Neuronal stem cell (in vitro differentiated cells): Measurements from ENCODE around the gene OR2A5. TPM values are rescaled to one million over a fixed set of nuclear protein-coding genes. Genes with fewer than 3 reads are reported as not detected.

Experiments
- DNase-seq: peaks from one replicate; pipeline ENCODE4 v3.0.0-alpha.2; 2013; ENCODE audit warnings: low spot score
- H2AFZ ChIP-seq: one replicate; pipeline ENCODE4 v1.6.1; 2013; ENCODE audit warnings: mild to moderate bottlenecking, low read length, inconsistent platforms
- H2AK5ac ChIP-seq: 2 replicates; pipeline ENCODE4 v1.6.1; 2013; ENCODE audit warnings: low read depth, mild to moderate bottlenecking, inconsistent platforms, low read length, moderate library complexity, mixed read lengths
- H2BK120ac ChIP-seq: 2 replicates; pipeline ENCODE4 v1.6.1; 2013; ENCODE audit warnings: low read depth, mild to moderate bottlenecking, inconsistent platforms, low read length, moderate library complexity, mixed read lengths
- H2BK12ac ChIP-seq: one replicate; pipeline ENCODE4 v1.6.1; 2013; ENCODE audit warnings: low read length, inconsistent platforms
- H2BK15ac ChIP-seq: 2 replicates; pipeline ENCODE4 v1.6.1; 2013; ENCODE audit warnings: mild to moderate bottlenecking, low read length, inconsistent platforms, mixed read lengths
- H2BK5ac ChIP-seq: one replicate; pipeline ENCODE4 v1.6.1; 2013; ENCODE audit warnings: inconsistent platforms, mild to moderate bottlenecking, low read length, moderate library complexity
- H3K14ac ChIP-seq: one replicate; pipeline ENCODE4 v1.6.1; 2013; ENCODE audit warnings: low read length, inconsistent platforms
- H3K18ac ChIP-seq: 2 replicates; pipeline ENCODE4 v1.6.1; 2013; ENCODE audit warnings: low read length, inconsistent platforms
- H3K23ac ChIP-seq: 2 replicates; pipeline ENCODE4 v1.6.1; 2013; ENCODE audit warnings: low read depth, mild to moderate bottlenecking, mixed read lengths, low read length, inconsistent platforms; ENCODE audit not compliant: poor library complexity
- H3K27ac ChIP-seq: replicated peaks from 3 replicates; pipeline ENCODE4 v1.5.1; 2013; ENCODE audit warnings: low read length, inconsistent platforms
- H3K27me3 ChIP-seq, 3 experiments: 2 replicates each; pipeline ENCODE4 v1.6.1; 2013; ENCODE audit warnings: low read length in 3 of 3, mild to moderate bottlenecking in 2 of 3, inconsistent platforms in 1 of 3, low read depth in 1 of 3, mixed read lengths in 1 of 3, moderate library complexity in 1 of 3; ENCODE audit not compliant: control insufficient read depth in 3 of 3, insufficient read depth in 3 of 3
- H3K36me3 ChIP-seq, 2 donors: replicated peaks in 1 of 2; 2 replicates each; pipeline ENCODE4 v1.6.1; 2013; ENCODE audit warnings: low read length in 2 of 2; ENCODE audit not compliant: control insufficient read depth in 2 of 2, insufficient read depth in 2 of 2
- H3K4ac ChIP-seq: 2 replicates; pipeline ENCODE4 v1.6.1; 2013; ENCODE audit warnings: inconsistent platforms, mild to moderate bottlenecking, low read length, moderate library complexity
- H3K4me1 ChIP-seq, 2 donors: 1 replicate in 1 of 2; 2 replicates in 1 of 2; pipeline ENCODE4 v1.6.1; 2013; ENCODE audit warnings: low read length in 2 of 2, low read depth in 1 of 2; ENCODE audit not compliant: control insufficient read depth in 2 of 2, insufficient read depth in 1 of 2
- H3K4me2 ChIP-seq: one replicate; pipeline ENCODE4 v1.6.1; 2013; ENCODE audit warnings: mild to moderate bottlenecking, low read length, inconsistent platforms; ENCODE audit not compliant: insufficient read depth, poor library complexity, severe bottlenecking
- H3K4me3 ChIP-seq, 2 donors: 2 replicates each; pipeline ENCODE4 v1.5.1; 2013; ENCODE audit warnings: low read length in 2 of 2, mild to moderate bottlenecking in 2 of 2, inconsistent platforms in 1 of 2, moderate library complexity in 1 of 2
- H3K79me1 ChIP-seq: one replicate; pipeline ENCODE4 v1.6.1; 2013; ENCODE audit warnings: low read depth, mild to moderate bottlenecking, inconsistent platforms, low read length, moderate library complexity
- H3K9ac ChIP-seq: one replicate; pipeline ENCODE4 v1.6.1; 2013; ENCODE audit warnings: mild to moderate bottlenecking, low read depth, low read length, inconsistent platforms; ENCODE audit not compliant: poor library complexity
- H3K9me3 ChIP-seq, 2 donors: replicated peaks in 1 of 2; 2 replicates each; pipeline versions ENCODE3 to v1.6.1; 2013; ENCODE audit warnings: low read length in 2 of 2, mild to moderate bottlenecking in 2 of 2, inconsistent platforms in 1 of 2, low read depth in 1 of 2, mixed read lengths in 1 of 2, moderate library complexity in 1 of 2; ENCODE audit not compliant: control insufficient read depth in 2 of 2, insufficient read depth in 1 of 2
- H4K8ac ChIP-seq: one replicate; pipeline ENCODE4 v1.6.1; 2013; ENCODE audit warnings: low read depth, mild to moderate bottlenecking, inconsistent platforms, low read length, moderate library complexity
- H4K91ac ChIP-seq: one replicate; pipeline ENCODE4 v1.6.1; 2013; ENCODE audit warnings: low read length, low read depth, mild to moderate bottlenecking, inconsistent platforms; ENCODE audit not compliant: poor library complexity
- WGBS, 2 donors: extraction: QIAGEN DNeasy Blood & Tissue Kit; methylation state at CpG; one replicate each; pipeline ENCODE4 v1.1.7; 2013; ENCODE audit warnings: missing lambda C conversion rate in 2 of 2, mixed read lengths in 1 of 2; ENCODE audit not compliant: insufficient read length in 2 of 2, insufficient replicate concordance in 1 of 2; ENCODE audit errors: extremely low coverage in 2 of 2; 5-methylcytosine and 5-hydroxymethylcytosine counted together
- polyA plus RNA-seq, 2 experiments: library from polyadenylated mRNA; stranded (reverse); fragments of 200-250 nt; gene quantifications; one replicate each; pipeline ENCODE4 v1.2.3, GENCODE V29; 2013

The OR2A5 gene, protein sequence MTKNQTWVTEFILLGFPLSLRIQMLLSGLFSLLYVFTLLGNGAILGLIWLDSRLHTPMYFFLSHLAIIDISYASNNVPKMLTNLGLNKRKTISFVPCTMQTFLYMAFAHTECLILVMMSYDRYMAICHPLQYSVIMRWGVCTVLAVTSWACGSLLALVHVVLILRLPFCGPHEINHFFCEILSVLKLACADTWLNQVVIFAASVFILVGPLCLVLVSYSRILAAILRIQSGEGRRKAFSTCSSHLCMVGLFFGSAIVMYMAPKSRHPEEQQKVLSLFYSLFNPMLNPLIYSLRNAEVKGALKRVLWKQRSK
- not detected for polyA plus RNA-seq (2013, experiment 1 of 2)
- polyA plus RNA-seq (2013, experiment 2 of 2) = not detected

- no peak within 1 kb of the TSS for H3K4ac ChIP-seq
- no peaks in the 10 kb centered on the region for H3K4me1 ChIP-seq
- no peak within 1 kb of the TSS for H2BK120ac ChIP-seq
- no peaks in the 10 kb centered on the region for H3K27me3 ChIP-seq
- WGBS, 2 donors = no CpG with 5 or more reads among the region's 1 CpG
- H2BK15ac ChIP-seq = no peak within 1 kb of the TSS
- H3K4me3 ChIP-seq = no peak within 1 kb of the TSS
- H3K79me1 ChIP-seq = no peaks in the 10 kb centered on the region
- no peak within 1 kb of the TSS for H4K8ac ChIP-seq
- H3K9ac ChIP-seq = no peak within 1 kb of the TSS
- no peak within 1 kb of the TSS for H3K27ac ChIP-seq
- H3K9me3 ChIP-seq = no peaks in the 10 kb centered on the region
- H2BK5ac ChIP-seq = no peak within 1 kb of the TSS
- no peak within 1 kb of the TSS for H2BK12ac ChIP-seq
- H3K23ac ChIP-seq = no peak within 1 kb of the TSS
- no peak within 1 kb of the TSS for H3K4me2 ChIP-seq
- H3K18ac ChIP-seq = no peak within 1 kb of the TSS
- H4K91ac ChIP-seq = no peak within 1 kb of the TSS
- H3K36me3 ChIP-seq = no peaks in the 10 kb centered on the region
- H2AFZ ChIP-seq = no peak within 1 kb of the TSS
- DNase-seq = no peak
- H2AK5ac ChIP-seq = no peak within 1 kb of the TSS
- H3K14ac ChIP-seq = no peak within 1 kb of the TSS
These were observed at the start of gene OR2A5 for GRCh38 chr7:144048648-144049047. Gene OR2A5 (plus strand): TSS chr7:144048948. CDS start chr7:144050402, 1,454 bp downstream.

DNA sequence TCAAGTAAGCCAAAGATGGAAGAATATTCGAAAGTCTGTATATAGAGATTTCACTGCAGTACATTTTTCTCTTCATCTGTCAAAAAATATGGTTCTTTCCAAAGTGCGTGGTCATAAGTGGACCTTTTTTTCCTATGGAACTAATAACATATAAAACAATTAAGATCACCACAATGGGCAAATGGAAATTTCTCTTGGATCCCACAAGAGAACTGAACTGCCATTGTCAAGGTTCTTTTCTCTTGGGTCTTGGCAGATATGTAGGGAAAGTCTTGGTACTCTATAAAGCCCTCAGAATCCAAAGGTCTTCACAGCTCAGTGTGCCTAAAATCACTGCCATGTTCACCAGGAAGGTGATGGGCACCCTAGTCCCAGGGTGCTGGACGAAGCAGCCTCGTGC, 48.7 kb upstream of the OR2A5 start, which contains the start of gene OR6B1:
Gene OR6B1 (plus strand): TSS at position 301 of the 400 bp plus-strand sequence. CDS start 3,677 bp downstream, outside the sequence.
- Histone ChIP-seq H3K9me3 (no peaks in the 10 kb centered on the region), H2BK5ac (no peak within 1 kb of the TSS), H3K4me1 (no peaks in the 10 kb centered on the region), H3K23ac (no peak within 1 kb of the TSS), H4K8ac (no peak within 1 kb of the TSS), H2BK120ac (no peak within 1 kb of the TSS), H4K91ac (no peak within 1 kb of the TSS), H3K36me3 (no peaks in the 10 kb centered on the region), H3K18ac (no peak within 1 kb of the TSS), H3K4me2 (no peak within 1 kb of the TSS), H3K14ac (no peak within 1 kb of the TSS), H2BK15ac (no peak within 1 kb of the TSS), H3K4ac (no peak within 1 kb of the TSS), H2AFZ (no peak within 1 kb of the TSS), H3K27ac (no peak within 1 kb of the TSS), H3K79me1 (no peaks in the 10 kb centered on the region), H2BK12ac (no peak within 1 kb of the TSS), H3K4me3 (no peak within 1 kb of the TSS), H3K9ac (no peak within 1 kb of the TSS), H2AK5ac (no peak within 1 kb of the TSS), H3K27me3 (no peaks in the 10 kb centered on the region)
- no CpG with 5 or more reads among the region's 4 CpGs for WGBS, 2 donors
- DNase-seq = no peak

- H2BK5ac ChIP-seq = no peak overlapping the region
- H3K4me1 ChIP-seq = no peaks in the 10 kb centered on the region
- no CpG with 5 or more reads among the region's 3 CpGs for WGBS, 2 donors
- no peaks in the 10 kb centered on the region for H3K79me1 ChIP-seq
- H3K14ac ChIP-seq = no peak overlapping the region
- DNase-seq = no peak
- H4K91ac ChIP-seq = no peak overlapping the region
- H3K4ac ChIP-seq = no peak overlapping the region
- no peak overlapping the region for H3K4me2 ChIP-seq
- H2AFZ ChIP-seq = no peak overlapping the region
- H3K4me3 ChIP-seq = no peak overlapping the region
- H4K8ac ChIP-seq = no peak overlapping the region
- H3K23ac ChIP-seq = no peak overlapping the region
- H3K9me3 ChIP-seq = no peaks in the 10 kb centered on the region
- no peak overlapping the region for H2BK120ac ChIP-seq
- H2BK15ac ChIP-seq = no peak overlapping the region
- H3K36me3 ChIP-seq = no peaks in the 10 kb centered on the region
- no peak overlapping the region for H3K27ac ChIP-seq
- H2AK5ac ChIP-seq = no peak overlapping the region
- no peak overlapping the region for H2BK12ac ChIP-seq
- no peak overlapping the region for H3K18ac ChIP-seq
- no peaks in the 10 kb centered on the region for H3K27me3 ChIP-seq
- no peak overlapping the region for H3K9ac ChIP-seq
These were observed 47.2 kb upstream of the OR2A5 start for GRCh38 chr7:144001543-144001942.

DNA sequence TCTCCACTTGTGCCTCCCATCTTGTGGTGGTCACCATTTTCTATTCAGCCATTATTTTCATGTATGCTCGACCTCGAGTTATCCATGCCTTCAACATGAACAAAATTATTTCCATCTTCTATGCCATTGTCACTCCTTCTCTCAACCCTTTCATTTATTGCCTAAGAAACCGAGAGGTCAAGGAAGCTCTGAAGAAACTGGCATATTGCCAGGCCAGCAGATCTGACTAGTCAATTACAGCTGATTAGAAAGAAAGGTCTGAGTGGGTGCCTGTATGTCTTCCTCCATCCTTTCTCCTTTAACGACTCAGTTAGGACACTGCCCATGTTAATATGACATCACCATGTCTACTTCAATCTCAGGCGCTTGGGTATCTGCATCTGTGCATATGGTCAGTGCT, 44.0 kb upstream of the OR2A5 start:
- no peak overlapping the region for H3K4me2 ChIP-seq
- H3K36me3 ChIP-seq = no peaks in the 10 kb centered on the region
- H3K4me3 ChIP-seq = no peak overlapping the region
- no peak overlapping the region for H2AFZ ChIP-seq
- no peak overlapping the region for H3K18ac ChIP-seq
- no peak overlapping the region for H3K27ac ChIP-seq
- H2BK15ac ChIP-seq = no peak overlapping the region
- H4K8ac ChIP-seq = no peak overlapping the region
- H3K9me3 ChIP-seq = peaks cover 0 to 2% of the 10 kb centered on the region in 2 donors
- no peak overlapping the region for H3K14ac ChIP-seq
- H2BK120ac ChIP-seq = no peak overlapping the region
- no peak for DNase-seq
- H3K79me1 ChIP-seq = no peaks in the 10 kb centered on the region
- H3K9ac ChIP-seq = no peak overlapping the region
- H2BK12ac ChIP-seq = no peak overlapping the region
- H3K27me3 ChIP-seq = no peaks in the 10 kb centered on the region
- H3K23ac ChIP-seq = no peak overlapping the region
- no peak overlapping the region for H4K91ac ChIP-seq
- no peaks in the 10 kb centered on the region for H3K4me1 ChIP-seq
- H2BK5ac ChIP-seq = no peak overlapping the region
- no CpG with 5 or more reads among the region's 5 CpGs for WGBS, 2 donors
- H3K4ac ChIP-seq = no peak overlapping the region
- no peak overlapping the region for H2AK5ac ChIP-seq
